ENCODE results near the gene ITGA11. TPM values are rescaled to one million over a fixed set of nuclear protein-coding genes. Genes with fewer than 3 reads are reported as not detected.

The ITGA11 gene
- total and polyA plus RNA-seq, 2 donors (not counting 1 experiment from before 2014, with no cell fraction given), result not detected

GRCh38 chr15:68348606-68349005, 83.4 kb downstream of the ITGA11 start:
- no peak overlapping the region for H3K4me3 ChIP-seq (ENCODE audit: control extremely low read depth in 1 of 5, extremely low read depth in 1 of 5, insufficient read depth in 1 of 5, low read depth in 2 of 5, low read length in 4 of 5)
- H4K20me1 ChIP-seq (ENCODE audit: control insufficient read depth, insufficient read depth, low read length, poor library complexity, severe bottlenecking), result no peaks in the 10 kb centered on the region
- H3K27me3 ChIP-seq (replicated peaks in 1 of 4; ENCODE audit: control extremely low read depth in 1 of 4, control insufficient read depth in 3 of 4, insufficient read depth in 4 of 4, low read length in 3 of 4), result no peaks in the 10 kb centered on the region
- DNase-seq (no peak), ATAC-seq (ENCODE audit: low read depth) (no peak)
- no peak overlapping the region for H3K4me2 ChIP-seq (replicated peaks; ENCODE audit: low read depth, low read length, poor library complexity, severe bottlenecking)
- no peak overlapping the region for H2AFZ ChIP-seq (ENCODE audit: insufficient read depth, low read depth, low read length, poor library complexity, severe bottlenecking)
- intact Hi-C loops (cut with micrococcal nuclease), result no loop called here
- TF ChIP-seq EZH2 (IDR thresholded peaks at IDR 0.05; ENCODE audit: borderline replicate concordance, insufficient read depth, low read depth, low read length, poor library complexity, severe bottlenecking), result no peak
- TF ChIP-seq CTCF (IDR thresholded peaks at IDR 0.05), result no peak
- Mint-ChIP-seq H3K27ac (no peak overlapping the region), H3K4me3 (no peak overlapping the region), H3K4me1 (peaks cover 8% of the 10 kb centered on the region), H3K27me3 (peaks cover 12% of the 10 kb centered on the region), H3K9me3 (ENCODE audit: insufficient read depth) (no peaks in the 10 kb centered on the region)
- H3K36me3 ChIP-seq (replicated peaks in 1 of 2; ENCODE audit: control extremely low read depth in 1 of 2, control insufficient read depth in 1 of 2, extremely low read depth in 1 of 2, insufficient read depth in 2 of 2, low read length in 1 of 2), result no peaks in the 10 kb centered on the region
- H3K9ac ChIP-seq (ENCODE audit: low read length), result no peak overlapping the region
- peaks cover 4 to 5% of the 10 kb centered on the region in 2 donors for H3K4me1 ChIP-seq (ENCODE audit: control insufficient read depth in 2 of 2, insufficient read depth in 2 of 2, low read length in 2 of 2)
- ChIA-PET POLR2A (no interaction called here), CTCF (no interaction called here)
- no peak overlapping the region for H3K27ac ChIP-seq (ENCODE audit: low read length in 2 of 2)
- no peaks in the 10 kb centered on the region for H3K9me3 ChIP-seq (ENCODE audit: control extremely low read depth in 1 of 3, control insufficient read depth in 2 of 3, insufficient read depth in 1 of 3, low read length in 2 of 3)
- H3K79me2 ChIP-seq (ENCODE audit: control insufficient read depth, insufficient read depth, low read length), result no peaks in the 10 kb centered on the region
- WGBS (ENCODE audit: insufficient coverage), result 14% methylated on average over 6 of the region's 9 CpGs

- H3K27me3 ChIP-seq (replicated peaks in 1 of 4; ENCODE audit: control extremely low read depth in 1 of 4, control insufficient read depth in 3 of 4, insufficient read depth in 4 of 4, low read length in 3 of 4), result no peaks in the 10 kb centered on the region
- Mint-ChIP-seq H3K4me1 (peaks cover 8% of the 10 kb centered on the region), H3K4me3 (no peak overlapping the region), H3K27ac (no peak overlapping the region), H3K9me3 (ENCODE audit: insufficient read depth) (no peaks in the 10 kb centered on the region), H3K27me3 (peaks cover 12% of the 10 kb centered on the region)
- H4K20me1 ChIP-seq (ENCODE audit: control insufficient read depth, insufficient read depth, low read length, poor library complexity, severe bottlenecking), result no peaks in the 10 kb centered on the region
- intact Hi-C loops (cut with micrococcal nuclease), result no loop called here
- no peaks in the 10 kb centered on the region for H3K36me3 ChIP-seq (replicated peaks in 1 of 2; ENCODE audit: control extremely low read depth in 1 of 2, control insufficient read depth in 1 of 2, extremely low read depth in 1 of 2, insufficient read depth in 2 of 2, low read length in 1 of 2)
- H3K9ac ChIP-seq (ENCODE audit: low read length), result no peak overlapping the region
- no peak overlapping the region for H2AFZ ChIP-seq (ENCODE audit: insufficient read depth, low read depth, low read length, poor library complexity, severe bottlenecking)
- H3K4me1 ChIP-seq (ENCODE audit: control insufficient read depth in 2 of 2, insufficient read depth in 2 of 2, low read length in 2 of 2), result peaks cover 4 to 5% of the 10 kb centered on the region in 2 donors
- no peak overlapping the region for H3K4me2 ChIP-seq (replicated peaks; ENCODE audit: low read depth, low read length, poor library complexity, severe bottlenecking)
- no peak for TF ChIP-seq CTCF (IDR thresholded peaks at IDR 0.05)
- TF ChIP-seq EZH2 (IDR thresholded peaks at IDR 0.05; ENCODE audit: borderline replicate concordance, insufficient read depth, low read depth, low read length, poor library complexity, severe bottlenecking), result no peak
- no peak overlapping the region for H3K27ac ChIP-seq (ENCODE audit: low read length in 2 of 2)
- ATAC-seq (ENCODE audit: low read depth), result no peak
- no peak for DNase-seq
- 93% methylated on average over 6 of the region's 6 CpGs for WGBS (ENCODE audit: insufficient coverage)
- no peaks in the 10 kb centered on the region for H3K79me2 ChIP-seq (ENCODE audit: control insufficient read depth, insufficient read depth, low read length)
- POLR2A ChIA-PET, result no interaction called here
- no peak overlapping the region for H3K4me3 ChIP-seq (ENCODE audit: control extremely low read depth in 1 of 5, extremely low read depth in 1 of 5, insufficient read depth in 1 of 5, low read depth in 2 of 5, low read length in 4 of 5)
- CTCF ChIA-PET, result no interaction called here
- no peaks in the 10 kb centered on the region for H3K9me3 ChIP-seq (ENCODE audit: control extremely low read depth in 1 of 3, control insufficient read depth in 2 of 3, insufficient read depth in 1 of 3, low read length in 2 of 3)
These were observed 83.9 kb downstream of the ITGA11 start for GRCh38 chr15:68348081-68348480.
